CD4-positive, alpha-beta T cell treated with Interleukin-15 for 4 hours (primary cell): Measurements from ENCODE around the gene CD200R1.
A peak's percentile ranks its signal among the peaks of the same experiment; 100 is the strongest.

Experiments
- DNase-seq: peaks from one replicate; pipeline ENCODE4 v3.0.0-alpha.2; 2020; ENCODE audit warnings: low spot score

The CD200R1 gene

GRCh38 chr3:112974894-112975293, at the start of gene CD200R1:
Gene CD200R1 (minus strand): TSS chr3:112975103. CDS start chr3:112974857, 246 bp downstream.
- peak; percentile 41 for DNase-seq

GRCh38 chr3:113021471-113021870, 46.6 kb upstream of the CD200R1 start:
- no peak for DNase-seq

- peak; percentile 84 for DNase-seq
Measured at GRCh38 chr3:113019182-113020137, 44.6 kb upstream of the CD200R1 start.

- DNase-seq: peak; percentile 7
Measured at GRCh38 chr3:113018536-113019181, 43.8 kb upstream of the CD200R1 start.

- DNase-seq: no peak
Measured at GRCh38 chr3:113013593-113013992, 38.7 kb upstream of the CD200R1 start.

- DNase-seq: no peak
Measured at GRCh38 chr3:113008117-113008516, 33.2 kb upstream of the CD200R1 start.

- no peak for DNase-seq
Measured at GRCh38 chr3:113006359-113007056, 31.6 kb upstream of the CD200R1 start.

- peak; percentile 63 for DNase-seq
Measured at GRCh38 chr3:113005611-113006010, 30.7 kb upstream of the CD200R1 start.

- peak; percentile 60 for DNase-seq
Measured at GRCh38 chr3:113002679-113003078, 27.8 kb upstream of the CD200R1 start.

- no peak for DNase-seq
Measured at GRCh38 chr3:113002037-113002436, 27.1 kb upstream of the CD200R1 start.

GRCh38 chr3:113000691-113001090, 25.8 kb upstream of the CD200R1 start:
- DNase-seq: no peak

- DNase-seq: no peak
Measured at GRCh38 chr3:112995800-112996199, 20.9 kb upstream of the CD200R1 start.

GRCh38 chr3:112990672-112991602, 16.0 kb upstream of the CD200R1 start, which contains the start of gene GTPBP8:
Gene GTPBP8 (plus strand): TSS chr3:112990984. CDS start chr3:112991000, 16 bp downstream.
- DNase-seq: peak; percentile 87

- no peak for DNase-seq
Measured at GRCh38 chr3:112987710-112988334, 12.9 kb upstream of the CD200R1 start.

GRCh38 chr3:112984485-112984884, 9.6 kb upstream of the CD200R1 start:
- peak; percentile 65 for DNase-seq

GRCh38 chr3:112982710-112983109, 7.8 kb upstream of the CD200R1 start:
- no peak for DNase-seq

- DNase-seq: no peak
Measured at GRCh38 chr3:112980080-112980479, 5.2 kb upstream of the CD200R1 start.

- peak; percentile 74 for DNase-seq
Measured at GRCh38 chr3:112979244-112979832, 4.4 kb upstream of the CD200R1 start.

- no peak for DNase-seq
Measured at GRCh38 chr3:112976953-112977352, 2.0 kb upstream of the CD200R1 start.

- DNase-seq: no peak
Measured at GRCh38 chr3:112976001-112976400, 1.1 kb upstream of the CD200R1 start.

GRCh38 chr3:112974178-112974517, 755 bp downstream of the CD200R1 start:
- no peak for DNase-seq
